ENCODE measurements around the gene KLHL22. TPM values are rescaled to one million over a fixed set of nuclear protein-coding genes. Genes with fewer than 3 reads are reported as not detected.

KLHL22 gene
- total and polyA plus RNA-seq, 2 of the 13 experiments (the other 11 are each of a cell fraction or from before 2014, with no cell fraction given), result 10.9 to 14.8 TPM

- no peak for FAIRE-seq
- BruUV-seq (replicated peaks), result no TSS peak
- POLR2A ChIA-PET, result no interaction called here
Observed at GRCh38 chr22:20519558-20519957, 24.0 kb upstream of the KLHL22 start.

GRCh38 chr22:20517841-20518592, 22.4 kb upstream of the KLHL22 start:
- 88% methylated on average over 13 of the region's 13 CpGs for WGBS (ENCODE audit: low lambda C conversion rate)
- H4K20me1 ChIP-seq (ENCODE audit: insufficient read depth, low read length), result peaks cover 46% of the 10 kb centered on the region
- no peak overlapping the region for H3K4me2 ChIP-seq (ENCODE audit: low read depth, low read length)
- H3K27me3 ChIP-seq (ENCODE audit: control insufficient read depth in 1 of 2, insufficient read depth in 2 of 2, low read length in 2 of 2), result no peaks in the 10 kb centered on the region; a peak in 1 of 5 replicates
- no peak for FAIRE-seq
- BruUV-seq (replicated peaks), result no TSS peak
- peaks cover 80% of the 10 kb centered on the region for H3K79me2 ChIP-seq (ENCODE audit: insufficient read depth, low read length)
- H3K4me3 ChIP-seq (replicated peaks in 1 of 3; ENCODE audit: insufficient read depth in 1 of 3, low read depth in 2 of 3, low read length in 3 of 3), result no peak overlapping the region
- H3K9ac ChIP-seq (ENCODE audit: insufficient read depth, low read depth, low read length), result no peak overlapping the region
- H3K9me3 ChIP-seq (ENCODE audit: low read length), result no peaks in the 10 kb centered on the region
- in situ Hi-C loops (cut with HindIII; ENCODE audit: extremely low pct_ligation_motif_present, low pct_unique_long_range_greater_than_20kb) (no loop called here), intact Hi-C loops (cut with micrococcal nuclease; ENCODE audit: unreplicated experiment) (no loop called here)
- H3K4me1 ChIP-seq (ENCODE audit: insufficient read depth, low read length), result peaks cover 14% of the 10 kb centered on the region
- no peak overlapping the region for H2AFZ ChIP-seq (ENCODE audit: low read length)
- no peak overlapping the region for H3K27ac ChIP-seq (ENCODE audit: extremely low read length, insufficient read depth, low read length)
- POLR2A ChIA-PET, result no interaction called here
- ATAC-seq, result no peak
- DNase-seq (ENCODE audit: low spot score), result no peak
- CTCF ChIA-PET (ENCODE audit: low intra/inter-chr PET ratio, low total read pairs), result no interaction called here
- peaks cover 29 to 71% of the 10 kb centered on the region in 2 experiments; a peak in 4 of 5 replicates for H3K36me3 ChIP-seq (replicated peaks in 1 of 2; ENCODE audit: control insufficient read depth in 1 of 2, insufficient read depth in 2 of 2, low read length in 2 of 2)
- TF ChIP-seq ZNF768 (CRISPR knock-in tag; IDR thresholded peaks at IDR 0.05) (no peak), ZNF660 (CRISPR knock-in tag; IDR thresholded peaks at IDR 0.05; ENCODE audit: borderline replicate concordance, low read depth) (no peak), ZFY (CRISPR knock-in tag; IDR thresholded peaks at IDR 0.05) (no peak), MEIS2 (CRISPR knock-in tag; IDR thresholded peaks at IDR 0.05) (no peak), AFF4 (CRISPR knock-in tag; IDR thresholded peaks at IDR 0.05) (no peak), UBTF (CRISPR knock-in tag; IDR thresholded peaks at IDR 0.05) (no peak), ZNF343 (CRISPR knock-in tag; IDR thresholded peaks at IDR 0.05) (no peak), NR3C1 (CRISPR knock-in tag; IDR thresholded peaks at IDR 0.05) (no peak)

More at GRCh38 chr22:20519558-20519957, 24.0 kb upstream of the KLHL22 start:
- DNase-seq (ENCODE audit: low spot score) (no peak), ATAC-seq (no peak)
- H3K79me2 ChIP-seq (ENCODE audit: insufficient read depth, low read length), result peaks cover 80% of the 10 kb centered on the region
- no peaks in the 10 kb centered on the region for H3K9me3 ChIP-seq (ENCODE audit: low read length)
- CTCF ChIA-PET (ENCODE audit: low intra/inter-chr PET ratio, low total read pairs), result no interaction called here
- no peak overlapping the region for H2AFZ ChIP-seq (ENCODE audit: low read length)
- 94% methylated on average over 4 of the region's 4 CpGs for WGBS (ENCODE audit: low lambda C conversion rate)
- peaks cover 26 to 66% of the 10 kb centered on the region in 2 experiments for H3K36me3 ChIP-seq (replicated peaks in 1 of 2; ENCODE audit: control insufficient read depth in 1 of 2, insufficient read depth in 2 of 2, low read length in 2 of 2)
- no peaks in the 10 kb centered on the region; a peak in 1 of 5 replicates for H3K27me3 ChIP-seq (ENCODE audit: control insufficient read depth in 1 of 2, insufficient read depth in 2 of 2, low read length in 2 of 2)
- H3K9ac ChIP-seq (ENCODE audit: insufficient read depth, low read depth, low read length), result no peak overlapping the region
- peaks cover 29% of the 10 kb centered on the region for H3K4me1 ChIP-seq (ENCODE audit: insufficient read depth, low read length)
- peaks cover 60% of the 10 kb centered on the region for H4K20me1 ChIP-seq (ENCODE audit: insufficient read depth, low read length)
- H3K4me3 ChIP-seq (replicated peaks in 1 of 3; ENCODE audit: insufficient read depth in 1 of 3, low read depth in 2 of 3, low read length in 3 of 3), result no peak overlapping the region
- no peak overlapping the region for H3K27ac ChIP-seq (ENCODE audit: extremely low read length, insufficient read depth, low read length)
- intact Hi-C loops (cut with micrococcal nuclease; ENCODE audit: unreplicated experiment), result no loop called here
- H3K4me2 ChIP-seq (ENCODE audit: low read depth, low read length), result no peak overlapping the region
- no peak for TF ChIP-seq IRF1 (CRISPR knock-in tag; IDR thresholded peaks at IDR 0.05; ENCODE audit: low read depth)
- in situ Hi-C loops (cut with HindIII; ENCODE audit: extremely low pct_ligation_motif_present, low pct_unique_long_range_greater_than_20kb), result no loop called here

Measured in HepG2 (cell line).